Activated CD4-positive, alpha-beta T cell treated with anti-CD3 and anti-CD28 coated beads, Interleukin-2, amount 50 U/mL, for 1 hour (primary cell): ENCODE results near the gene CXCL6.

Experiments
- DNase-seq: peaks from one replicate; pipeline ENCODE4 v3.0.0-alpha.2; 2020

Gene CXCL6

GRCh38 chr4:73844345-73844744 lies 7.9 kb downstream of the CXCL6 start:
- no peak for DNase-seq

- no peak for DNase-seq
Measured at GRCh38 chr4:73844806-73845205, 8.3 kb downstream of the CXCL6 start.

- no peak for DNase-seq
Measured at GRCh38 chr4:73847526-73848182, 11.2 kb downstream of the CXCL6 start.

GRCh38 chr4:73848183-73848777 lies 11.8 kb downstream of the CXCL6 start:
- DNase-seq, result no peak

GRCh38 chr4:73850261-73850970 lies 13.9 kb downstream of the CXCL6 start:
- no peak for DNase-seq

GRCh38 chr4:73851293-73851692 lies 14.8 kb downstream of the CXCL6 start:
- DNase-seq, result no peak

GRCh38 chr4:73852771-73853170 lies 16.3 kb downstream of the CXCL6 start:
- no peak for DNase-seq

- DNase-seq, result no peak
Measured at GRCh38 chr4:73853246-73853704, 16.8 kb downstream of the CXCL6 start, which contains the start of gene PF4V1. TSS of gene PF4V1 (plus strand) at chr4:73853296. CDS start at chr4:73853363, 67 bp downstream.

GRCh38 chr4:73853718-73854473 lies 17.4 kb downstream of the CXCL6 start:
- no peak for DNase-seq

GRCh38 chr4:73855406-73855805 lies 18.9 kb downstream of the CXCL6 start:
- DNase-seq, result no peak

GRCh38 chr4:73856518-73856917 lies 20.0 kb downstream of the CXCL6 start:
- DNase-seq, result no peak

GRCh38 chr4:73859614-73860088 lies 23.2 kb downstream of the CXCL6 start:
- DNase-seq, result no peak

GRCh38 chr4:73860181-73860580 lies 23.7 kb downstream of the CXCL6 start:
- DNase-seq, result no peak

GRCh38 chr4:73860917-73861316 lies 24.4 kb downstream of the CXCL6 start:
- DNase-seq, result no peak

GRCh38 chr4:73862322-73862721 lies 25.8 kb downstream of the CXCL6 start:
- DNase-seq, result no peak

- DNase-seq, result no peak
Measured at GRCh38 chr4:73864365-73864764, 27.9 kb downstream of the CXCL6 start.

- DNase-seq, result no peak
Measured at GRCh38 chr4:73864961-73865360, 28.5 kb downstream of the CXCL6 start.

GRCh38 chr4:73865431-73866096 lies 29.1 kb downstream of the CXCL6 start:
- DNase-seq, result no peak

- DNase-seq, result no peak
Measured at GRCh38 chr4:73866246-73866645, 29.8 kb downstream of the CXCL6 start.

- DNase-seq, result no peak
Measured at GRCh38 chr4:73867783-73868182, 31.3 kb downstream of the CXCL6 start.

GRCh38 chr4:73868206-73869129 lies 32.0 kb downstream of the CXCL6 start:
- no peak for DNase-seq
